VCaP (cell line): ENCODE measurements around the gene CDK17.

Experiments
- H3K27ac ChIP-seq: fragments of 450-650 bp; 2 replicates; pipeline ENCODE4 v1.5.1; 2017
- TF ChIP-seq, protein P1 (sequence below): fragments of 450-650 bp; conservative IDR thresholded peaks from 2 replicates; pipeline ENCODE4 v1.5.1; 2017; ENCODE audit warnings: mild to moderate bottlenecking, moderate library complexity

The CDK17 gene

DNA sequence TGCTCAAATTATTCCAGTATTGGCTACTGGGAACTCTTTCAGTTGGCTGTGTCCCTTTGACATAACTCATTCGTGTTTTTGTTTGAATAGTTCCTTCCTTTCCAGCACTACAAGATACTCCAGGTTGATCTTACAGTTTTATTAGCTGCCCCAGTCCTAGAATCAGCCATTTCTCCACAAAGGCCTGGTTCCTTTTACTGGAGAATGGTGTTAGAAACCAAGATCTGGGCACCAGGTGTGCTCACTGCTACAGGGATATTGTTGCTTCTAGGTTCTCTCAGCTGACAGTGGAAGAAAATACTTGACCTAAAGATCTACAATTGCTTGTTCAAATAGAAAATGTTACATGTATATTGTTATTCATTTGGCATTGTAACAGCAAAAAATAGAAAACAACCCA lies 21.9 kb downstream of the CDK17 start:
- TF ChIP-seq, protein P1, sequence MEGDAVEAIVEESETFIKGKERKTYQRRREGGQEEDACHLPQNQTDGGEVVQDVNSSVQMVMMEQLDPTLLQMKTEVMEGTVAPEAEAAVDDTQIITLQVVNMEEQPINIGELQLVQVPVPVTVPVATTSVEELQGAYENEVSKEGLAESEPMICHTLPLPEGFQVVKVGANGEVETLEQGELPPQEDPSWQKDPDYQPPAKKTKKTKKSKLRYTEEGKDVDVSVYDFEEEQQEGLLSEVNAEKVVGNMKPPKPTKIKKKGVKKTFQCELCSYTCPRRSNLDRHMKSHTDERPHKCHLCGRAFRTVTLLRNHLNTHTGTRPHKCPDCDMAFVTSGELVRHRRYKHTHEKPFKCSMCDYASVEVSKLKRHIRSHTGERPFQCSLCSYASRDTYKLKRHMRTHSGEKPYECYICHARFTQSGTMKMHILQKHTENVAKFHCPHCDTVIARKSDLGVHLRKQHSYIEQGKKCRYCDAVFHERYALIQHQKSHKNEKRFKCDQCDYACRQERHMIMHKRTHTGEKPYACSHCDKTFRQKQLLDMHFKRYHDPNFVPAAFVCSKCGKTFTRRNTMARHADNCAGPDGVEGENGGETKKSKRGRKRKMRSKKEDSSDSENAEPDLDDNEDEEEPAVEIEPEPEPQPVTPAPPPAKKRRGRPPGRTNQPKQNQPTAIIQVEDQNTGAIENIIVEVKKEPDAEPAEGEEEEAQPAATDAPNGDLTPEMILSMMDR = no peak
- no peak overlapping the region for H3K27ac ChIP-seq

DNA sequence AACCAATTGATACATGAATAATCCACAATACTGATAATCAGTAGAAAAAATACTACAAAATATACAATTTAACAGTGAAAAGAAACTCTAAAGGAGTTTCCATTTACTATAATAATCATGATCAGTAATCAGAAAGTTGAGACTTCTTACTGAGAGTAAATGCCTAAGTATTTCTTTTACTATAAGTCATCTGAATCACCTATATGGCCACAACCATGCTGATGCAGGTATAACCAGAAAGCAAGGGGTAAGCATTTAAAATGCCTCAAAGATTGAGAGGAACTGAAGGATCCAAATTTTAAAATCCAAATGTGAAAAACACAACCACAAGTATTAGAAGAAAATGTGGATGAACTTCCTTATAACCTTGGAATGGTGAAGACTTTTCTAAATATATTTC lies 23.4 kb downstream of the CDK17 start:
- no peak overlapping the region for H3K27ac ChIP-seq
- TF ChIP-seq, protein P1 = no peak

DNA sequence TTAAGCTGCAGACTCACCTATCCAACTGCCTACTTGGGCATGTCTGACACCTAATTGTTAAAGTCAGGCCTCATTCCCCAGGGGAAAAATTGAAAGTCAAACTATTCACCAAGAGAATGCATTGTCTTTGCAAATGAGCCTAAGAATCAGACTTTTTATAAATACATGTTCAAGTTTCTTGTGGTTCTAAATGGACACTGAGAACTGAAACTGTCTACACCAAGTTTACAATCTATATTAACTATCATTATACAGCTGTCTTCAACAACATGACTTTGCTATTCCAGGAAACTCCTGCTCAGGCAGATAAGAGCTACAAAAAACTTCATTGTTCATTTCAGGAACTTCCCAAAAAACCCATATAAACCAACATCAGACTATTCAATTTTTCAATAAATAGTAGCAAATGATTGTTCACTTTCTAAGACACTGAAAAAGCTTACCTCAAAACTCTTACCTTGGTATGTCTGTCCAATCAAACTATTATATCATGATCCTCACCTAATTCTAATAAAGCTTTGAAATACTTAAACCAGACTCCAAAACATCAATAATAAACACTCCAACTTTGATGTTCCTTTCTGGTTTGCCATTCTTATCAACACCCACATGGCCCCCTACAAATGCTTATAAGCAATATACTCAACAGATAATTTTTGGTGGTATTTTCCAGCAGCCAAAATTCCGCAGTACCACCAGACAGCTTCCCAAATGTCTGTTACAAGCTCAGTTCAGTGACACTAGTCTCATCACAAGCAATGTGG lies 24.2 kb downstream of the CDK17 start:
- TF ChIP-seq, protein P1 = no peak
- no peak overlapping the region for H3K27ac ChIP-seq

DNA sequence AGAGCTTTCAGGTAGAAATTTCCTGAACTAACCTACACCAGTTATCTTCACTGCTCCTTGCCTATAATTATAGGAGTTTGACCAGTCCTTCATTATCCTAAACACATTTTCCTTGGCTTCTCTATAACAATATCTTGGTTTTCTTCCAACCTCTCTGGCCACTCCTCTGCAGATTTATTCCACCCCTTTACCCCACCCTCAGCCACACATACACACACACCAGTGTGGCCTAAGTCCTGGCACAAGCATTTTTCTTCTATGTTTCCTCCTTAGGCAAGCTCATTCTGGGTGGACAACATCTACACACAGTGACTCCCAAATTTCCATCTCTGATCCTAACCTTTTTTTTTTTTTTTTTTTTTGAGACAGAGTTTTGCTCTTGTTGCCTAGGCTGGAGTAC lies 25.1 kb downstream of the CDK17 start:
- TF ChIP-seq, protein P1 = no peak
- H3K27ac ChIP-seq = no peak overlapping the region

DNA sequence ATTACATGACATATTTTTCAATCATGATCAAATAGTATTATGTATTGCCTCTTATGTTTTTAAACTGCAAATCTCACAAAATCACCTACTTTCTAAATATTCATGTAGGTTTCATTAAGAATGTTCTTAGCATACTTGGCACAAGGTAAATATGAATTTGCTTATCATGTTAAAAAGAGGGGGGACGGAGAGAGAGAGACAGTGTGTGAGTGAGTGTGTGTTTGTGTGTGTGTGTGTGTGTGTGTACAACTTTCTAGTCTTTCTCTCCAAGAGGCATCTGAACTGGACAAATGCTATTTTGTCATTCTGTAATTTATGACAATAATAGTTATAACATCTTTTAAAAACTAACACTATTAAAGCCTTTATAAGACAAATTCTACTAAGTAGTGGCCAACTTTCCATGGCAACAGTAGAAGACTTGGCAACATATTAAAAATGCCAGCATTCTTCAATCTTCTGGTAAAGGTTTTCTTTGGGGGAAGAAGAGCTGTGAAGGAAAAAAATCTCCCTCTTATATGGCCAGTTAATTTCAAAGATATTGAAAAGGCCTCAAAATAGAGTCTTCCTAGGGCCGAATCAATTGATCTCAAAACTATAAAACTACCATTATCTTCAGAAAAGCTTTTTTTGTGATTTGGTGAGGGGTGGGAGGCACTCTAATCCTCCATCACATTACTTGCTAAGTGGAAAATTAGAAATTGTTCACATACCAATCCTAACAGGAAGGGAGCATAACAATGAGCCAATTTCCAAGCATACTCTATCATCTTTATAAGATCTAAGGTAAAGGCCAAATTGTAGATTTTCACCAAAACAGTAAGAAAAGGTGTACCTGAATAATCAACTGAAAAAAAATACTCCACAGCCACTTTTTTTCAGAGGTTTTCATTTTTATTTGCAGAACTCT lies 28.2 kb downstream of the CDK17 start:
- H3K27ac ChIP-seq = no peak overlapping the region
- TF ChIP-seq, protein P1 = no peak

DNA sequence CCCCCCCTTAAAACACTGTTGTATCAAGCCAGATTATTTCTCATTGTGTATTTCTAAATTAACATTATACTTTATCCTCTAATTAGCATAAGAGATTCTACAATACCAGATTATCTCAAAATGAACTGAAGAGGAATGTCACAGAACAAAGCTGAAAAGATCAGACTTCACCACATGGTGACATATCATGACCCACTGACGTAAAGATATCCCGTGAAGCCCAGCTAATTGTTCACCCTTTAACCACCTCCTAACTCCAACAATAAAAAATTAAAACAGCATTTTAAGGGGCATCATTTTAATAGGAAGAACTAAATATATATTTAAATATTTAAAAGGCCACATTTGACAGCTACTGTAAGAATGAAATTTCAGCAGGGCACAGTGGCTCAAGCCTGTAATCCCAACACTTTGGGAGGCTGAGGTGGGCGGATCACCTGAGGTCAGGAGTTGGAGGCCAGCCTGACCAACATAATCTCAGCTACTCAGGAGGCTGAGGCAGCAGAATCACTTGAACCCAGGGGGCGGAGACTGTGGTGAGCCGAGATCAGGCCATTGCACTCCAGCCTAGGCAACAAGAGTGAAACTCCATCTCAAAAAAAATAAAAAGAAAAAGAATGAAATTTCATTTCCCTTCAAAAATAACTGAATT lies 29.0 kb downstream of the CDK17 start:
- no peak overlapping the region for H3K27ac ChIP-seq
- TF ChIP-seq, protein P1 = no peak

DNA sequence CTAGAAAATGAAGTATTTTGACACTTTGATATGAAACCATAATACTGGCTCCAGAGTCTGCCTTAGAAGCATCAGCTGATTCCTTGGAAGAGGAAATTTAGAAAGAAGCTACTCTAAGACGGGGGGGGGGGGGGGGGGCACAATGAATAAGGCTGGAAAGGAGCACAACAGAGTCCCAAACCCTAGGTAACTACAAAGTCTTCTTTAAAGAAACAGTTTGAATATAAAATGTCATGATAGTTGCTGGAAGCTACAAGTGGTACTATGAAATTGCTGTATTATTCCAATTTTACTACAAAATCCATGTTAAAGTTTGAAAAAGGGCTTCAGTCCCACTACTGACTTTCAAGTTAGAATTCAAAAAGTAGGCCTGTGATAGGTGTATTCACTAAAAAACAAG lies 31.6 kb downstream of the CDK17 start:
- H3K27ac ChIP-seq = no peak overlapping the region
- TF ChIP-seq, protein P1 = no peak
